Transverse colon (tissue), 4 donors: Measurements from ENCODE around the gene GSAP. TPM values are rescaled to one million over a fixed set of nuclear protein-coding genes. Genes with fewer than 3 reads are reported as not detected.
A peak's percentile ranks its signal among the peaks of the same experiment; 100 is the strongest.
"Not testable (repeated sequence)": the region's sequence is repeated elsewhere in the genome, so short reads cannot be mapped to it uniquely, and the experiment has no call there.

Experiments
- DNase-seq: peaks from one replicate; pipeline ENCODE4 v3.0.0-alpha.2; 2019
- H3K27ac ChIP-seq, 4 donors: fragments of 200-600 bp; sonication (generic); 2 replicates each; pipeline ENCODE4 v1.5.1; 2016 to 2018; ENCODE audit warnings: inconsistent platforms in 4 of 4
- H3K27me3 ChIP-seq: fragments of 200-600 bp; sonication (generic); 2 replicates; pipeline ENCODE4 v1.5.1; 2017; ENCODE audit warnings: inconsistent platforms
- H3K36me3 ChIP-seq, 4 donors: fragments of 200-600 bp; sonication (generic); 2 replicates each; pipeline ENCODE4 v1.5.1; 2017 to 2019; ENCODE audit warnings: inconsistent platforms in 4 of 4
- H3K4me1 ChIP-seq, 4 donors: fragments of 200-600 bp; sonication (generic); 2 replicates each; pipeline ENCODE4 v1.5.1; 2017 to 2020; ENCODE audit warnings: inconsistent platforms in 4 of 4
- H3K4me3 ChIP-seq, 4 donors: fragments of 200-600 bp; sonication (generic); 1 replicate in 1 of 4; 2 replicates in 3 of 4; pipeline versions ENCODE4 v1.5.1 to v1.6.1; 2017 to 2019; ENCODE audit warnings: inconsistent platforms in 4 of 4
- H3K9me3 ChIP-seq, 2 donors: fragments of 200-600 bp; sonication (generic); 2 replicates each; pipeline ENCODE4 v1.5.1; 2017 to 2019; ENCODE audit warnings: inconsistent platforms in 2 of 2
- EP300 ChIP-seq: sonication (generic); formaldehyde crosslinking; IDR thresholded peaks from one replicate; pipeline ENCODE4 v1.6.1; 2017; ENCODE audit warnings: antibody characterized with exemption, low read depth
- POLR2A ChIP-seq: fragments of 450-650 bp; IDR thresholded peaks from one replicate; pipeline ENCODE4 v1.6.1; 2016; ENCODE audit warnings: antibody characterized with exemption, mild to moderate bottlenecking, moderate library complexity
- POLR2AphosphoS5 ChIP-seq, 3 donors: sonication (generic); formaldehyde crosslinking; IDR thresholded peaks; one replicate each; pipeline ENCODE4 v1.6.1; 2016; ENCODE audit warnings: antibody characterized with exemption in 3 of 3
- WGBS, 2 donors: methylation state at CpG; one replicate each; pipeline ENCODE4 v1.1.5; 2018; ENCODE audit warnings: low coverage in 1 of 2; 5-methylcytosine and 5-hydroxymethylcytosine counted together
- in situ Hi-C, 4 donors: fragments of 200-750 bp; cut with MboI; loops; one replicate each; pipeline versions ENCODE4 v1.15.0 to v1.15.1; 2017; ENCODE audit warnings: low sequenced_read_pairs in 3 of 4, low pct_ligation_motif_present in 1 of 4, low pct_unique_long_range_greater_than_20kb in 1 of 4
- intact Hi-C: fragments of 100-400 bp; cut with DNase I; formaldehyde crosslinking; loops from one replicate; pipeline ENCODE4 v1.15.1; 2023; ENCODE audit warnings: low total_unique reads
- total RNA-seq, 4 donors: library from RNA; depleted of rRNA; stranded (reverse); fragments of >200 nt; gene quantifications; one replicate each; pipeline ENCODE4 v1.1.0, GENCODE V29; 2016
- TF ChIP-seq, protein P1 (sequence below), 5 experiments: fragments of 200-600 bp in 3 of 5; fragments of 450-650 bp in 2 of 5; sonication (generic) in 3 of 5; IDR thresholded peaks; 1 replicate in 2 of 5; 2 replicates in 3 of 5; pipeline ENCODE4 v1.5.1; 2016 to 2017; ENCODE audit warnings: antibody characterized with exemption in 5 of 5, inconsistent platforms in 3 of 5, mild to moderate bottlenecking in 2 of 5, moderate library complexity in 1 of 5

GSAP gene
- total RNA-seq, 4 donors from 2014 or later: 5.0 to 25.2 (median 15.5) TPM

DNA sequence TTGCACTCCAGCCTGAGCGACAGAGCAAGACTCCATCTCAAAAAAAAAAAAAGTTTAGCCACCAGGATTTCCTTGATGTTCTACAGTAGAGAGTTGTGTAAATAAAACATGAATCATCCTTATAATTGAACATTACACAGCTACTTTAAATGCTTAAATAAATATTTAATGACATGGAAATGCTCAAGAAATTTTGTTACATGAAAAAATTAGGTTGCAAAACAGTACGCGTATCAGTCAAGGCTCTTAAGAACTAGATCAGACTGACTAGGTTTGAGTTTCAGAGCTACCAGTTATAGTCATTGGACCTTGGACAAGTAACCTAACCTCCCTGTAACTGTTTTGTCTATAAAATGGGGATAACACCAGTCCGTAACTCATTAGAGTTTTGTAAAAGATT lies 38.7 kb upstream of the GSAP start:
- Histone ChIP-seq H3K4me1 (peaks cover 0 to 12% (median 6%) of the 10 kb centered on the region in 4 donors), H3K27me3 (no peaks in the 10 kb centered on the region), H3K4me3 (no peak overlapping the region), H3K27ac (peak overlapping the region in 1 of 4 donors; percentile 2), H3K9me3 (no peaks in the 10 kb centered on the region), H3K36me3 (no peaks in the 10 kb centered on the region)
- in situ Hi-C loops: no loop called here
- intact Hi-C loops: no loop called here
- WGBS, 2 donors: 86 to 94% methylated on average over 4 of the region's 4 CpGs
- no peak for DNase-seq
- TF ChIP-seq POLR2AphosphoS5 (IDR thresholded peaks at IDR 0.05) (no peak), POLR2A (no peak), EP300 (no peak)
- TF ChIP-seq, protein P1, sequence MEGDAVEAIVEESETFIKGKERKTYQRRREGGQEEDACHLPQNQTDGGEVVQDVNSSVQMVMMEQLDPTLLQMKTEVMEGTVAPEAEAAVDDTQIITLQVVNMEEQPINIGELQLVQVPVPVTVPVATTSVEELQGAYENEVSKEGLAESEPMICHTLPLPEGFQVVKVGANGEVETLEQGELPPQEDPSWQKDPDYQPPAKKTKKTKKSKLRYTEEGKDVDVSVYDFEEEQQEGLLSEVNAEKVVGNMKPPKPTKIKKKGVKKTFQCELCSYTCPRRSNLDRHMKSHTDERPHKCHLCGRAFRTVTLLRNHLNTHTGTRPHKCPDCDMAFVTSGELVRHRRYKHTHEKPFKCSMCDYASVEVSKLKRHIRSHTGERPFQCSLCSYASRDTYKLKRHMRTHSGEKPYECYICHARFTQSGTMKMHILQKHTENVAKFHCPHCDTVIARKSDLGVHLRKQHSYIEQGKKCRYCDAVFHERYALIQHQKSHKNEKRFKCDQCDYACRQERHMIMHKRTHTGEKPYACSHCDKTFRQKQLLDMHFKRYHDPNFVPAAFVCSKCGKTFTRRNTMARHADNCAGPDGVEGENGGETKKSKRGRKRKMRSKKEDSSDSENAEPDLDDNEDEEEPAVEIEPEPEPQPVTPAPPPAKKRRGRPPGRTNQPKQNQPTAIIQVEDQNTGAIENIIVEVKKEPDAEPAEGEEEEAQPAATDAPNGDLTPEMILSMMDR (IDR thresholded peaks at IDR 0.05): no peak

DNA sequence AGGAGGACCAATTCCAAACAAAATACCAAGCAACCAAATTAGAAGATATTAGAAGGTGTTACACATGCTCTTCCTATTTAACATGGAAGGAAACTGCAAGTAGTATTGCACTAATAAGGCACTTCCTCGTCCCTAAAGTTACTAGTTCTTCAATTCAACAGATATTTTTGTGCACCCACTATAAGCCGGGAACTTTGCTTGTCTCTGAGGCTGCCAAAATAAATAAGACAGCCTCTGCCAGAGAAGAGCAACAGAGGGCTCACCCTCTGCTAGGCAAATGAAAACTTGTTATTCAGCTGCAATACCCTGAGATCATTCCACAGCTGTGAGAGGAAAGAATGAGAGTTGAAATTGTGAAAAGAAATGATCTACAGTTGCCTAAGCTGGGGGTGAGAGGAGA lies 37.4 kb upstream of the GSAP start:
- intact Hi-C loops (no loop called here), in situ Hi-C loops (no loop called here)
- 14 to 28% methylated on average over 2 of the region's 2 CpGs for WGBS, 2 donors
- DNase-seq: no peak
- Histone ChIP-seq H3K9me3 (no peaks in the 10 kb centered on the region), H3K27me3 (no peaks in the 10 kb centered on the region), H3K36me3 (no peaks in the 10 kb centered on the region), H3K27ac (no peak overlapping the region), H3K4me3 (no peak overlapping the region), H3K4me1 (peaks cover 0 to 12% (median 6%) of the 10 kb centered on the region in 4 donors)
- TF ChIP-seq, protein P1 (IDR thresholded peaks at IDR 0.05): no peak
- no peak for TF ChIP-seq POLR2A
- TF ChIP-seq EP300: no peak
- no peak for TF ChIP-seq POLR2AphosphoS5 (IDR thresholded peaks at IDR 0.05)

DNA sequence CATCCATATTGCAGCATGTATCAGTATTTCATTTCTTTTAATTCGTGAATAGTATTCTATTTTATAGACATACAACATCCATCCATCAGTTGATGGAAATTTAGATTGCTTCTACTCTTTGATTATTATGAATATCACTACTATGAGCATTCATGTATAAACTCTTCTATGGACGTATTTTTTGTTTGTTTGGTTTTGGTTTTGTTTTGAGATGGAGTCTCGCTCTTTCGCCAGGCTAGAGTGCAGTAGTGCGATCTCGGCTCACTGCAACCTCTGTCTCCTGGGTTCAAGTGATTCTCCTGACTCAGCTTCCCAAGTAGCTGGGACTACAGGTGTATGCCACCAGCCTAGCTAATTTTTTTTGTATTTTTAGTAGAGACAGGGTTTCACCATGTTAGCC lies 35.8 kb upstream of the GSAP start:
- intact Hi-C loops, H3K27ac ChIP-seq, H3K4me3 ChIP-seq, H3K9me3 ChIP-seq, DNase-seq, in situ Hi-C loops, H3K36me3 ChIP-seq, H3K27me3 ChIP-seq: not testable (repeated sequence)
- peaks cover 0 to 12% (median 6%) of the 10 kb centered on the region in 4 donors for H3K4me1 ChIP-seq
- WGBS, 2 donors: 80 to 84% methylated on average over 3 to 6 of the region's 6 CpGs

DNA sequence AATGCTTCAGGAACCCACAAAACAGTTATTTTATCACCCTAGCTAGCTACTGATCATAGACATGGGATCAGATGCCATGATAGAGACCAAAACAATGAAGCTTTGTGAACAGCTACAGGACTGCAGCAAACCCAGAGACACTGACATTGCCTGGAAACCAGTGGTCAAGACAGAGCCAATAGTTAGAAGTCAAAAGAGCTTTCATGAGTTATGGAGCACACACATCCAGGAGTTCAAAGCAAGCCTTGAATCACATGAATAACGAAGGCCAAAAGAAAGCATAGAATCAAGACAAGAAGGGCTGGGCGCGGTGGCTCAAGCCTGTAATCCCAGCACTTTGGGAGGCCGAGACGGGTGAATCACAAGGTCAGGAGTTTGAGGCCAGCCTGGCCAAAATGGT lies 34.5 kb upstream of the GSAP start:
- intact Hi-C loops (no loop called here), in situ Hi-C loops (no loop called here)
- TF ChIP-seq EP300: no peak
- TF ChIP-seq, protein P1 (IDR thresholded peaks at IDR 0.05): no peak
- TF ChIP-seq POLR2AphosphoS5 (IDR thresholded peaks at IDR 0.05): no peak
- no peak for TF ChIP-seq POLR2A
- Histone ChIP-seq H3K4me1 (peaks cover 0 to 12% (median 6%) of the 10 kb centered on the region in 4 donors), H3K9me3 (no peaks in the 10 kb centered on the region), H3K27me3 (no peaks in the 10 kb centered on the region), H3K36me3 (no peaks in the 10 kb centered on the region), H3K27ac (no peak overlapping the region), H3K4me3 (no peak overlapping the region)
- no peak for DNase-seq
- 67 to 88% methylated on average over 1 to 5 of the region's 5 CpGs for WGBS, 2 donors

DNA sequence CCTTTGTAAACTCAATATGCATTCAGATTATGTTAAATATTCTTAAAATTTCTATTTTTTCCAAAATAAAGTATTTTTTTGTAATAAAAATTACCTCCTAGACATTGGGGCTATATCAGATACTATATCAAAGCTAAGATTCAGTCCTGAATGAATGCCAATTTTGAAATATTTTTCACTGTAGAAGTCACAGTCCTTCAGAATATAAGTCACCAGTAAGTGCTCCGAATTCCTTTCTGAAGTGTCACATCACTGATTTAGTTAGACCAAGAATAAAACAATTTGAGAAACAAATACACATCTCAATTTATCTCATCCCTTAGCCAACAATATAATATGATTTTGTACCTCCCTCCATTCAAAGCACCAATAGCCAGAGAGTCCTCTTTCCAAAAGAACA lies 33.9 kb upstream of the GSAP start:
- intact Hi-C loops: no loop called here
- in situ Hi-C loops: no loop called here
- H3K27me3 ChIP-seq: no peaks in the 10 kb centered on the region
- H3K27ac ChIP-seq: no peak overlapping the region
- H3K4me3 ChIP-seq: no peak overlapping the region
- 85 to 86% methylated on average over 1 of the region's 1 CpG for WGBS, 2 donors
- H3K36me3 ChIP-seq: no peaks in the 10 kb centered on the region
- TF ChIP-seq EP300: no peak
- TF ChIP-seq POLR2AphosphoS5 (IDR thresholded peaks at IDR 0.05): no peak
- TF ChIP-seq, protein P1 (IDR thresholded peaks at IDR 0.05): no peak
- no peak for TF ChIP-seq POLR2A
- H3K9me3 ChIP-seq: no peaks in the 10 kb centered on the region
- DNase-seq: no peak
- H3K4me1 ChIP-seq: peaks cover 0 to 12% (median 6%) of the 10 kb centered on the region in 4 donors
